A549 (cell line): Measurements from ENCODE around the gene OR10A4.

ENCODE experiments used
- CEBPB ChIP-seq, 2 experiments: fragments of >200 bp in 1 of 2; sonication (Bioruptor Twin) in 1 of 2; formaldehyde crosslinking in 1 of 2; IDR thresholded peaks; 2 replicates each; pipeline ENCODE4 v1.6.1; 2012 to 2016
- CTCF ChIP-seq: fragments of >200 bp; sonication (Bioruptor Twin); formaldehyde crosslinking; IDR thresholded peaks from 3 replicates; pipeline ENCODE4 v1.5.1; 2016
- EP300 ChIP-seq, 2 experiments: fragments of >200 bp; sonication (Bioruptor Twin); formaldehyde crosslinking; IDR thresholded peaks; 2 replicates in 1 of 2; 3 replicates in 1 of 2; pipeline ENCODE4 v1.6.1; 2016 to 2017
- HES2 ChIP-seq: fragments of >200 bp; sonication (Bioruptor Twin); formaldehyde crosslinking; IDR thresholded peaks from 2 replicates; pipeline ENCODE4 v1.6.1; 2016
- REST ChIP-seq: fragments of 200-600 bp; sonication (generic); IDR thresholded peaks from 2 replicates; pipeline ENCODE4 v1.6.1; 2016; ENCODE audit warnings: antibody characterized with exemption, mild to moderate bottlenecking, moderate library complexity
- USF2 ChIP-seq: fragments of 450-650 bp; IDR thresholded peaks from 2 replicates; pipeline ENCODE4 v1.6.1; 2014; ENCODE audit warnings: antibody characterized with exemption

- no peak for TF ChIP-seq CTCF
- TF ChIP-seq CEBPB (IDR thresholded peaks at IDR 0.05), result no peak
- TF ChIP-seq HES2, result no peak
- TF ChIP-seq REST, result no peak
- no peak for TF ChIP-seq USF2
- TF ChIP-seq EP300 (IDR thresholded peaks at IDR 0.05), result no peak
Observed at GRCh38 chr11:6850526-6850925, 25.9 kb upstream of the OR10A4 start.
